Activated T-helper 1 cell treated with Interleukin-2 at 50 U/mL for 16 hours (primary cell): Measurements from ENCODE around the gene C5orf34.
"Not testable (repeated sequence)": the region's sequence is repeated elsewhere in the genome, so short reads cannot be mapped to it uniquely, and the experiment has no call there.

Experiments used
- DNase-seq: peaks from one replicate; pipeline ENCODE4 v3.0.0-alpha.2; 2020; ENCODE audit warnings: low read depth

The C5orf34 gene

DNA sequence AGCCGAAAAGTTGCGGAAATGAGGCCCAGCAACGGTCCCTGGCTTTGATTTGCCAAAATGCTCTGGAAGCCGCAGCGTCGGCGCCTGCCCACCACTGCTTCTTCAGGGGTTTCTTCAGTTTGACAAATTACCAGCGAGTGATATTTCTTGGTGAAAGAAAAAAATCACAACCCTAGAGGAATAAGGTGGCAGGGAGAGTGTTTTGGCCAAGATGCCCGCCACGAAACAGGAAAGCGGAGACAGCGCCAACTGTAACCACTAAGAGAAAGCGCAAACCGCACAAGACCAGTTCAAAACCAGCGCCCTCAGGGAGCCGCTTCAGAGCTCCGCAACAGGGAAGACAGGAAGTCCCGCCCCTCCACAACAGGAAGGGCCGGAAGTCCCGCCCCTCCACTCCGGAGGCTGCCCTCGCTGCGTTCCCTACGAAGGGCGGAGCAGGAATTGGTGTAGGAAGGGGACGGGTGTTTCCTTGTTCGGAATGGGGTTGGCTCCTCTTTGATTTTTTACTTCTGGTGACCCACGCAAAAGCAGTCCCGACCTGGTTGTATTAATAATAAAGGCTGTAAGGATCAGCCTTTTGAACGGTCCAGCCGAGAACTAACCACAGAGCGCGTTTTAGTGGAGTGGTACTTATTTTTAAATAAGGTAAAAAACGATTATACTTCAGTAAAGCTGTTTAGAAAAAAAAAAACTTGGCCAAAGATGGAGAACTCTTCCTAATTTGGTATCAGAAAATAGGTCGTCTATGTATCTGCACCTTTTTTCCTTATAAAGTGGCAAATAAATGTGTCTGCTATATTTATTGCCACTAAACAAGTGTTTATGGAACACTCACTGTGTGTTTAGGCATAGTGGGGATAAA lies at the start of gene C5orf34:
Gene C5orf34 (minus strand): TSS at position 333 of the 862 bp plus-strand sequence. CDS start 5,809 bp downstream, outside the sequence.
- DNase-seq = peak; percentile 86

GRCh38 chr5:43564289-43564850 lies 49.4 kb upstream of the C5orf34 start:
- no peak for DNase-seq

DNA sequence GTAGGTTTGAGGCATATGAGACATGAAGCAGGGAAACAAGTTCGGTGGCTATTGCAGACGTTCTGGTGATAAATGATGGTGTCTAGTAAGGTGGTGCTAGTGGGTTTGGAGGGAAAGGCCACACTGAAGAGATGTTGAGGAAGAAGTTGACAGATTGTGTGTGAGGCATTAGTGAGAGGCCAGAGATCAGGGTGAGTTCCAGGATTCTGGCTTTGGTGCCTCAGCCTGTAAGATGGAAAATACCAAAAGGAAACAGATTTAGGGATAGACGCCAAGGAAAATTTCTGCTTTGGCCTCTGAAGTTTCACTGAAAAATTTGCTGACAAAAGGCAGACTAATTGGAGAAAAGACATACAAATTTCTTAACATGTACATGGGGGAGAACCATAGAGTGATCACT lies 48.4 kb upstream of the C5orf34 start:
- no peak for DNase-seq

DNA sequence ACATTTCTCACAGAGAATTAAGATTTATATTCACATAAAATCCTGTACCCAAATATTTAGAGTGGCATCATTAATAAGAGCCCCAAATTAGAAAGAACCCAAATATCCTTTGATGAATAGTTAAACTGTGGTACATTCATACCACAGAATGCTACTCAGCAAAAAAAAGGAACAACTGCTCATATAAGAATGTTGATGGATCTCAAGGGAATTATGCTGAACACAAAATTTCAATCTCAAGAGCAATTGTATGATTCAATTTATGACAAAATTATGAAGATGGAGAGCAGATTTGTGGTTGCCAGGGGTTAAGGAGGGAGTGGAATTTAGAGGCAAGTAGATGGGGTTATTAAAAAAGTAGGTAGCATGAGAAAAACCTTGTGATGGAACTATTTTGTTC lies 46.4 kb upstream of the C5orf34 start:
- DNase-seq = no peak

DNA sequence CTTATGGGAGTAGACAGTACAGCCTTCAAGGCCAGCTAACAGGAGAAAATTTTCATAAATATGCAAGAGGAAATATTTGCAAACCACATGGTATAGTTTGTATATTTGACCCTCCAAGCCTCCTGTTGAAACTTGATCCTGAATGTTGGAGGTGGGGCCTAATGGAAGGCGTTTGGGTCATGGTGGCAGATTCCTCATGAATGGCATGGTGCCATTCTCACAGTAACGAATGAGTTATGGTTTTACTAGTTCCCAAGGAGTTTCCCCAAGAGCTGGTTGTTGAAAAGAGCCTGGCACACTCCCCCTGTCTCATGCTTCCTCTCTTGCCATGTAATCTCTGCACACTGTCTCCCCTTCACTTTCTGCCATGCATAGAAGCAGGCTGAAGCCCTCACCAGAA lies 45.2 kb upstream of the C5orf34 start:
- DNase-seq = no peak

GRCh38 chr5:43556857-43557542 lies 42.1 kb upstream of the C5orf34 start, which contains the start of gene PAIP1:
PAIP1 (minus strand) TSS chr5:43557077; CDS start chr5:43556846, 231 bp downstream.
- peak; percentile 73 for DNase-seq

DNA sequence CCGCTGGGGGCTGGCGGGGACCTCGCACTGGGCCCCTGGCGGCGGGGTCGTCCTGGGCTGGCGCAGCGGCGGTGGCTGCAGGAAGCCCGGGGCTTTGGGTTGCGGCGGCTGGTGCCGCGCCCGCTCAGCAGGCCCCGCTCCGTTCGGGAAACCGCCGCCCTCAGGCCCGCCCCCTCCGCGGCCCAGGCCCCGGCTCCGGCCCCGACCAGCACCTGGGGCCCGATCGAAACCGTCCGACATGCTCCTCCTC lies 41.6 kb upstream of the C5orf34 start:
- DNase-seq = not testable (repeated sequence)

DNA sequence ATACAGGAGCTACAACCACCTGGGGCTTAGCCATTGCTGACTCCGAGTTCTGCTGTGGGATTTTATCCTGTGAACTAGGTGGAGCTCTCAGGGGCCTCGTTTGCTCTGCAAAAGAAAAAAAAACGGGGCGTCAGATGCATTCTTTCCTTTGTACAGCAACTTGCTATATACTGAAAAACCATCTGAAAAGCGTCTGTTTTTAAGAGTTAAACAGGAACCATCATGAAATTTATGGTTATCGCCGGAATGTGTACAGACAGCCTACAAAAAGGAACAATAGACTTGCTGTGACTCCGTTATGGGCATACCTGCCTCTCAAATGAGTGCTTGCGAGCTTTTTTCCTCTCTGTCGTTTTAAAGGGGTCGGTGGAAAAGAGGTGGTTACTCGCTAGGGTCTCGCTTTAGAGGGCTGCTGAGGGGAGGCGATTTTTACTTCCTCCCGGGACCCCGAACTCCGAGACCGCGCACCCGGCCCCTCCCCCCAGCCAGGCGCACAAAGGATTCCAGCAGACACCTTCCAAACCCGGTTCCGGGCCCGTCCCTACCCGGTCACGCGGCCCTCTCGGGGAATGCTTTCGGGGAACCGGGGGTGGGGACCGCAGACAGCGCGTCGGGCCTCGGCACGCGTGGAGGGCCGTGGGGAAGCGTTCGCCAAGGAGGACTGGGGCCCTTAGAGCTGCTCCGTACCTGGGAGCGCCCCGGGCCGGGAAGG lies 41.1 kb upstream of the C5orf34 start:
- peak; percentile 30 for DNase-seq

GRCh38 chr5:43554497-43554896 lies 39.5 kb upstream of the C5orf34 start:
- no peak for DNase-seq

DNA sequence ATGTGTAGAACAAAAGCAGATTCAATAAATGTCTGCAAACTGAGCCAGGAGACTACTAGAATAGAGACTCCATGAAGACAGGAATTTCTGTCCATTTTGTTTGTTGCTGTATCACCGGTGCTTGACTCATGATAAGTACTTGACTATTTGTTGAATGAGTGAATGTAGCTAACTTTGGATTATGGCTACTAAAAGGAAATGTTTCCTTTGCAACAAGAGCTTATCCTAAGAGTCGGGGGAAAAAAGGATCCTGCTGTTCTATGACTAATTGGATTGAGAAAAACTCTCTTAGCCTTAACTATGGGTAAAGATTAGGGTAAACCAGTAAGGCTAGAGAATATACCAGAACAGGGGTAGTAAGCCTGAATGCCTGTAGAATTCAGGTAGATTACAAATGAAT lies 38.4 kb upstream of the C5orf34 start:
- no peak for DNase-seq

- DNase-seq = no peak
Observed at GRCh38 chr5:43551731-43552130, 36.8 kb upstream of the C5orf34 start.

- DNase-seq = not testable (repeated sequence)
Observed at GRCh38 chr5:43549272-43549671, 34.3 kb upstream of the C5orf34 start.

GRCh38 chr5:43548358-43548757 lies 33.4 kb upstream of the C5orf34 start:
- DNase-seq = no peak

- no peak for DNase-seq
Observed at GRCh38 chr5:43547532-43547931, 32.6 kb upstream of the C5orf34 start.

DNA sequence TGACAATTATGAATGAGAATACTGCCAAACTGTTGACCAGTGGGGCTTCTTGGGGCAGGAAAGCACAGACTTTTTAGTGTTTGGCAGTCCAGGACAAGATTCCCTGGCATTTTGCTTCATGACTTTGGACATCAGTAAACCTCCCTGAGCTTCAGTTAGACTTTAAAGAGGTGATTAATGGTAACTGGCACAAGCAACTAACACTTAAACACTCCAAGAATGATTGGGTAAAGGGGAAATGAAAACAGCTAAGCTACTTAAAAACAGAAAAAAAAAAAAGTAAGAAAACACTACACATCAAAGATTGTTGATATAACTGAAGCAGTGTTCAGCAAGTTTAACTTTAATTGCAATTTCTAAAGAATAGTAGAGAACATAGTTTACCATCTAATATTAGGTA lies 28.5 kb upstream of the C5orf34 start:
- no peak for DNase-seq

GRCh38 chr5:43540746-43541145 lies 25.8 kb upstream of the C5orf34 start:
- no peak for DNase-seq

GRCh38 chr5:43536972-43537371 lies 22.0 kb upstream of the C5orf34 start:
- no peak for DNase-seq

GRCh38 chr5:43533646-43534045 lies 18.7 kb upstream of the C5orf34 start:
- DNase-seq = no peak

DNA sequence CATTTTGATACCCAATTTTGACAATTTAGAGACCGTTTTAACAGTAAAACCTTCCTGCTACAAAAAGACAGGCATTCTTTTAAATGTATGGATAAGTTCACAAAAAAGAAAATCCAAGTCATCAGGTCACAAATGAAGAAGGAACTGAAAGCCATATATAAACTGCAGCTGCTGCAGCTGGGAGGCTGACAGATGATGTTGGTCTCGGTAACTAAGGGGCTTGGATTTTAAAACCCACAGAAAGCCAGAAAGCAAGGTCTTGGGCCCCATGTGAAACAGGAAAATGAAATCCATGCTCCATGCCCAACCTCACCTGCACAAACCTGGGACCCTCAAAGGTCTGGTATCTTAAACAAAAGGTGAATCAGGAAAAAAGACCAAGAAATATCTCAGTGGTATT lies 15.7 kb upstream of the C5orf34 start:
- DNase-seq = no peak

DNA sequence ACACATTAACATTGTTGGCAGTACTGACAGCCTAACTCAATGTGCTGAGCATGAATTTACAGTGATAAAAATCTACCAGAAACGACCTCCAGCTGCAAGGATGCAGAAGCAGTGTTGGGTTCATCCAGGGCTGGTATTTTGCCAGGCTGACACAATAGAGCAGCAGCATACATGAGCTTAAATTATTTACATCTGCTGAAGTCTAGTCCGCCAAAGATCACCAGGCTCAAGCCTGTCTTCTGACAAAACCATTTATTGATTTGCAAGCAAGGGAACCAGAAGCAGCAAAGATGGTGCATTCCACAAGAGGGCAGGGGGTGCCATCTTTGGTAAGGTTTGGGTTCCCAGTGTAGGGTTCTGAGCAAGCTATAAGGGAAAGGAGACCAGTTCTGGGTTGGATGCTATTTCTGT lies 8.7 kb upstream of the C5orf34 start:
- DNase-seq = no peak

DNA sequence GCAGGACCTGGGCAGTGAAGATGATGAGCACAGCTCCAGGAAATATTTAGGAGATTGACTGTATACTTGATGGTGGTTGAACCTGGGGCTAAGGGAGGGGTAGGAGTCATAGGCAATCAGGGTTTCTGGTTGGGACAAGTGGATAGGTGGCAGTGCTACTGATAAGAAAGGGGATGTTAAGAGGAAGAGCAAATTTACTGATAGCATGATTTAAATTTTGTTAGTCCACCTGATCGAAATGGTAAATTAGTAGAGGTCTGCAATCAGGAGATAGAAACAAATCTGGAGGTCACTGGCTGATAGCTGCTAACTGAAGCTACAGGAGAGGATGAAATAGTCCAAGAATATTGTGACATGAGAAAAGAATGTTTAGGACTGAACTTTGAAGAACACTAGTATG lies 5.7 kb upstream of the C5orf34 start:
- DNase-seq = no peak

- DNase-seq = no peak
Observed at GRCh38 chr5:43515678-43516048, 715 bp upstream of the C5orf34 start.

DNA sequence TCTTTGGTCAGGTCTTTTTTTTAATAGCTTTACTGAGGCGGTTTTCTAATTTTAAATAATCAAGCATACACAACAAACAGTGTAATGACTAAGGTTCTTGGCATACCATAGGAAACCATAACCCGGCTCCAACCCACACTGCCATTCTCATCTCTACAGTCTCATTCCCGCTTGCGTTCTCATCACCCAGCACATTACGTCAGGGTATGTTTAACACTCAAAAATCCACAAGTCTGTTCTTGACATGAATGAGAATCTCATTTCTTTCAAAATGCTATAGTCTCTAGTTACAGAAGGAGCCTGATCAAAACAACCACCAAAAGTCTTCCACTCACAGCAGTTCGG lies 505 bp downstream of the C5orf34 start:
- no peak for DNase-seq
